ENCODE results near the gene MPC2. TPM values are rescaled to one million over a fixed set of nuclear protein-coding genes. Genes with fewer than 3 reads are reported as not detected.

MPC2 gene
- total RNA-seq, 1 experiment from 2014 or later = 71.7 TPM

- BruUV-seq (replicated peaks) = no TSS peak
- intact Hi-C loops (cut with micrococcal nuclease; ENCODE audit: unreplicated experiment) = no loop called here
- ChIA-PET POLR2A (no interaction called here), CTCF (interaction anchor here (0.6 kb wide), 1 partner anchor 161 kb away, joined by 3 read pairs; no protein-coding TSS in a partner anchor)
- peak; percentile 32 for DNase-seq (ENCODE audit: low read depth, low spot score)
- H3K36me3 ChIP-seq (ENCODE audit: control insufficient read depth, insufficient read depth, low read length) = no peaks in the 10 kb centered on the region; the same call in none of the 2 replicates
- no peaks in the 10 kb centered on the region for H3K27me3 ChIP-seq (ENCODE audit: control insufficient read depth, insufficient read depth, low read length)
- peak; percentile 48 for ATAC-seq
- peak overlapping the region; percentile 99 for H3K27ac ChIP-seq (ENCODE audit: low read length)
- H3K4me3 ChIP-seq (ENCODE audit: low read depth in 2 of 2, low read length in 2 of 2) = peak overlapping the region; percentile 95 to 96
- H3K4me1 ChIP-seq (ENCODE audit: control insufficient read depth, insufficient read depth, low read length) = peaks cover 32% of the 10 kb centered on the region
- TF ChIP-seq SIN3A (IDR thresholded peaks at IDR 0.05; ENCODE audit: borderline replicate concordance, insufficient read depth, low read depth, low read length) (0 out of 2 replicates have a peak, but pooled peaks have one; percentile 25), POLR2AphosphoS5 (IDR thresholded peaks at IDR 0.05; ENCODE audit: low read depth, low read length) (peak; percentile 2; the same call in 1 of the 2 replicates), TCF7L2 (IDR thresholded peaks at IDR 0.05; ENCODE audit: low read depth, low read length) (no peak), REST (IDR thresholded peaks at IDR 0.05; ENCODE audit: insufficient read depth in 1 of 2, low read depth in 2 of 2, low read length in 1 of 2) (no peak), CTCF (IDR thresholded peaks at IDR 0.05) (no peak)
- no peaks in the 10 kb centered on the region for H3K9me3 ChIP-seq (ENCODE audit: control insufficient read depth, insufficient read depth, low read depth, low read length)
- in situ Hi-C loops (cut with HindIII; ENCODE audit: low pct_unique_long_range_greater_than_20kb, low sequenced_read_pairs) = no loop called here
Observed at GRCh38 chr1:167935216-167936067, 1.4 kb downstream of the MPC2 start.

GRCh38 chr1:167934426-167935215 lies 2.3 kb downstream of the MPC2 start:
- CTCF ChIA-PET = no interaction called here
- no peak for ATAC-seq
- H3K36me3 ChIP-seq (ENCODE audit: control insufficient read depth, insufficient read depth, low read length) = no peaks in the 10 kb centered on the region; the same call in none of the 2 replicates

More at GRCh38 chr1:167934426-167935215, 2.3 kb downstream of the MPC2 start:
- no peak for TF ChIP-seq POLR2AphosphoS5 (IDR thresholded peaks at IDR 0.05; ENCODE audit: low read depth, low read length)
- TF ChIP-seq REST (IDR thresholded peaks at IDR 0.05; ENCODE audit: insufficient read depth in 1 of 2, low read depth in 2 of 2, low read length in 1 of 2) = no peak
- no peak for TF ChIP-seq CTCF (IDR thresholded peaks at IDR 0.05)
- no peak for TF ChIP-seq TCF7L2 (IDR thresholded peaks at IDR 0.05; ENCODE audit: low read depth, low read length)
- TF ChIP-seq SIN3A (IDR thresholded peaks at IDR 0.05; ENCODE audit: borderline replicate concordance, insufficient read depth, low read depth, low read length) = no peak
- POLR2A ChIA-PET = no interaction called here
- H3K9me3 ChIP-seq (ENCODE audit: control insufficient read depth, insufficient read depth, low read depth, low read length) = no peaks in the 10 kb centered on the region
- H3K27me3 ChIP-seq (ENCODE audit: control insufficient read depth, insufficient read depth, low read length) = no peaks in the 10 kb centered on the region
- no TSS peak for BruUV-seq (replicated peaks)
- in situ Hi-C loops (cut with HindIII; ENCODE audit: low pct_unique_long_range_greater_than_20kb, low sequenced_read_pairs) (no loop called here), intact Hi-C loops (cut with micrococcal nuclease; ENCODE audit: unreplicated experiment) (no loop called here)
- peaks cover 41% of the 10 kb centered on the region for H3K4me1 ChIP-seq (ENCODE audit: control insufficient read depth, insufficient read depth, low read length)
- DNase-seq (ENCODE audit: low read depth, low spot score) = peak; percentile 27
- peak overlapping the region; percentile 95 to 96 for H3K4me3 ChIP-seq (ENCODE audit: low read depth in 2 of 2, low read length in 2 of 2)
- peak overlapping the region; percentile 99 for H3K27ac ChIP-seq (ENCODE audit: low read length)

All from Panc1 (cell line).